ENCODE results near the gene TCN2.

TCN2 gene

DNA sequence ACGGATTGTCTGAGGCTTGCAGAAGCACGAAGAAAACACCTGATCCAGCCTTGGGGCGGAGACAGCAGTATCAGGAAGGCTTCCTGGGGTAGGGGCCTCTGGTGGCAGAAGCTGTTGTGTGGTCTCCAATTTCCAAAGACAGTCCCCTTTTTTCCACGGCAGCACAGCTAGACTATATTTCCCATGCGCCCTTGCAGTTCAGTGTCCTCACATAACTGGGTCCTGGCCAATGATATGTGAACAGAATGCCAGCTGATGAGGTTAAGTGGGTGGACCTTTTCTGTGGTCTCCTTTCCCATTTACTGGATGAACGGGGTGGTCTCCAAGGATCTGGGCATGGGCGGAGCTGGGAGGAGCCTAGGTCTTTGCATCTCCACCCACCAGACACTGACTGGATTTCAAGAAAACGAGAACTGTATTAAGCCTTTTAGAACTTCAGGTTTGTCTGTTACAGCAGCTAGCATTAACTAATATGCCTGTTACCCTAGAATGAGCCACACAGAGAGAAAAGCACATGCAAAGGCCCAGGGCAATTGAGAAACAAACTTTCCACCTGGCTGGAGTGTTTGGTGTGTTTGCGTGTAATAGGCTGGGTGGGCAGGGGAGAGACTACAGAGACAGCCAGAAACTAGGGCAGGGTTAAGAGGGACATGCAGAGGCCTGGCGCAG lies 38.7 kb upstream of the TCN2 start:
- no peak overlapping the region for H3K4me2 ChIP-seq (ENCODE audit: low read depth, low read length, poor library complexity, severe bottlenecking)
- TF ChIP-seq, protein P1, sequence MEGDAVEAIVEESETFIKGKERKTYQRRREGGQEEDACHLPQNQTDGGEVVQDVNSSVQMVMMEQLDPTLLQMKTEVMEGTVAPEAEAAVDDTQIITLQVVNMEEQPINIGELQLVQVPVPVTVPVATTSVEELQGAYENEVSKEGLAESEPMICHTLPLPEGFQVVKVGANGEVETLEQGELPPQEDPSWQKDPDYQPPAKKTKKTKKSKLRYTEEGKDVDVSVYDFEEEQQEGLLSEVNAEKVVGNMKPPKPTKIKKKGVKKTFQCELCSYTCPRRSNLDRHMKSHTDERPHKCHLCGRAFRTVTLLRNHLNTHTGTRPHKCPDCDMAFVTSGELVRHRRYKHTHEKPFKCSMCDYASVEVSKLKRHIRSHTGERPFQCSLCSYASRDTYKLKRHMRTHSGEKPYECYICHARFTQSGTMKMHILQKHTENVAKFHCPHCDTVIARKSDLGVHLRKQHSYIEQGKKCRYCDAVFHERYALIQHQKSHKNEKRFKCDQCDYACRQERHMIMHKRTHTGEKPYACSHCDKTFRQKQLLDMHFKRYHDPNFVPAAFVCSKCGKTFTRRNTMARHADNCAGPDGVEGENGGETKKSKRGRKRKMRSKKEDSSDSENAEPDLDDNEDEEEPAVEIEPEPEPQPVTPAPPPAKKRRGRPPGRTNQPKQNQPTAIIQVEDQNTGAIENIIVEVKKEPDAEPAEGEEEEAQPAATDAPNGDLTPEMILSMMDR (IDR thresholded peaks at IDR 0.05; ENCODE audit: insufficient read depth, low read length, poor library complexity, severe bottlenecking): no peak
- no peak for TF ChIP-seq EZH2phosphoT487 (conservative IDR thresholded peaks at IDR 0.05; ENCODE audit: low read length)

DNA sequence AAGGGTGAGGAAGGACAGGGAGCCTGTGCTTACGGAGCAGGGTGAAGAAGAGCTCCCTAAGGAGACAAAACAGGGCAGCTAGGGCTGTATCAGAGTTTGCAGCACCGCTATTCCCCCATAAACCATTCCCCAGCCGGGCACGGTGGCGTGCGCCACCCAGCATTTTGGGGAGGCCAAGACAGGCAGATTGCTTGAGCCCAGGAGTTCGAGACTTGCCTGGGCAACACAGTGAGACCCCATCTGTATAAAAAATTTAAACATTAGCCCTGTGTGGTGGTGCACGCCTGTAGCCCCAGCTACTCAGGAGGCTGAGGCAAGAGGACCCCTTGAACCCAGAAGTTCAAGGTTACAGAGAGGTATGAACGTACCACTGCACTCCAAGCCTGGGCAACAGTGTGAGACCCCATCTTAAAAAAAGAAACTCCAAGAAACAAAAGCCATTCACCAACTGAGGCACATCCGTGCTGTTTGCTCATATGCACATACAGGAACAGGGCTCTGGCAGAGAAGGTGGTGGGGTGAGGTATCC lies 37.2 kb upstream of the TCN2 start:
- Histone ChIP-seq H3K36me3 (ENCODE audit: low read length) (no peaks in the 10 kb centered on the region), H3K4me3 (ENCODE audit: insufficient read depth, low read length, poor library complexity, severe bottlenecking) (no peak overlapping the region), H3K27me3 (ENCODE audit: low read length) (no peaks in the 10 kb centered on the region), H3K9ac (ENCODE audit: low read length) (no peak overlapping the region), H2AFZ (ENCODE audit: low read depth, low read length, severe bottlenecking) (no peak overlapping the region), H3F3A (ENCODE audit: insufficient read depth) (no peaks in the 10 kb centered on the region), H3K4me2 (ENCODE audit: low read depth, low read length, poor library complexity, severe bottlenecking) (no peak overlapping the region), H3K27ac (ENCODE audit: low read depth, low read length) (no peak overlapping the region), H3K9me3 (ENCODE audit: insufficient read depth, low read length) (no peaks in the 10 kb centered on the region), H3K9me2 (replicated peaks; ENCODE audit: insufficient read depth, low read length) (no peaks in the 10 kb centered on the region), H3K79me2 (ENCODE audit: insufficient read depth, low read length) (no peaks in the 10 kb centered on the region), H4K20me1 (ENCODE audit: low read depth, low read length) (no peaks in the 10 kb centered on the region)
- TF ChIP-seq EZH2phosphoT487 (conservative IDR thresholded peaks at IDR 0.05; ENCODE audit: low read length): no peak
- TF ChIP-seq, protein P1 (IDR thresholded peaks at IDR 0.05; ENCODE audit: insufficient read depth, low read length, poor library complexity, severe bottlenecking): no peak

More for the DNA sequence above, 38.7 kb upstream of the TCN2 start:
- no peaks in the 10 kb centered on the region for H4K20me1 ChIP-seq (ENCODE audit: low read depth, low read length)
- H2AFZ ChIP-seq (ENCODE audit: low read depth, low read length, severe bottlenecking): no peak overlapping the region
- H3K27me3 ChIP-seq (ENCODE audit: low read length): no peaks in the 10 kb centered on the region
- no peaks in the 10 kb centered on the region for H3K9me2 ChIP-seq (replicated peaks; ENCODE audit: insufficient read depth, low read length)
- no peaks in the 10 kb centered on the region for H3K79me2 ChIP-seq (ENCODE audit: insufficient read depth, low read length)
- no peaks in the 10 kb centered on the region for H3K9me3 ChIP-seq (ENCODE audit: insufficient read depth, low read length)
- H3K27ac ChIP-seq (ENCODE audit: low read depth, low read length): no peak overlapping the region
- H3F3A ChIP-seq (ENCODE audit: insufficient read depth): no peaks in the 10 kb centered on the region
- no peaks in the 10 kb centered on the region for H3K36me3 ChIP-seq (ENCODE audit: low read length)
- no peak overlapping the region for H3K4me3 ChIP-seq (ENCODE audit: insufficient read depth, low read length, poor library complexity, severe bottlenecking)
- no peak overlapping the region for H3K9ac ChIP-seq (ENCODE audit: low read length)

DNA sequence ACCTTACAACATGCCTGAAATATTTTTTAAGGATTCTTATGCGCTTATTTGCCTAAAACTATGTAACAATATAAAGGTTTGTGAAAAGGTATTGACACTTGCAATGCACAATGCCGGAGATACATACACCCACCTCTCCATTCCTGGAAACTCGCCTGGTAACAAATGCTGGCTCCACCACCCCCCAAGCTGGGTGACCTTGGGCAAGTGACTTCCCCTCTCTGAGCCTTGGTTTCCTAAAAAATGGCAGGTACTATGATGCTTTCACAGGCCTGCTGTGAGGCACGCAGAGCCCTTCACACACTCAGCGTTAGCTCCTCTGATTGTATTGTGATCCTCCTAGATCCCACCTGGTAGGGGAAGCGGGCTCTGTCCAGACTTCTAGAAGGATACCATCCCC lies 34.8 kb upstream of the TCN2 start:
- Histone ChIP-seq H3K9ac (ENCODE audit: low read length) (no peak overlapping the region), H4K20me1 (ENCODE audit: low read depth, low read length) (no peaks in the 10 kb centered on the region), H2AFZ (ENCODE audit: low read depth, low read length, severe bottlenecking) (no peak overlapping the region), H3F3A (ENCODE audit: insufficient read depth) (no peaks in the 10 kb centered on the region), H3K27me3 (ENCODE audit: low read length) (no peaks in the 10 kb centered on the region), H3K4me3 (ENCODE audit: insufficient read depth, low read length, poor library complexity, severe bottlenecking) (no peak overlapping the region), H3K36me3 (ENCODE audit: low read length) (no peaks in the 10 kb centered on the region), H3K79me2 (ENCODE audit: insufficient read depth, low read length) (no peaks in the 10 kb centered on the region), H3K9me3 (ENCODE audit: insufficient read depth, low read length) (no peaks in the 10 kb centered on the region), H3K4me2 (ENCODE audit: low read depth, low read length, poor library complexity, severe bottlenecking) (no peak overlapping the region), H3K27ac (ENCODE audit: low read depth, low read length) (no peak overlapping the region), H3K9me2 (replicated peaks; ENCODE audit: insufficient read depth, low read length) (no peaks in the 10 kb centered on the region)
- TF ChIP-seq, protein P1 (IDR thresholded peaks at IDR 0.05; ENCODE audit: insufficient read depth, low read length, poor library complexity, severe bottlenecking): no peak
- TF ChIP-seq EZH2phosphoT487 (conservative IDR thresholded peaks at IDR 0.05; ENCODE audit: low read length): no peak

All from SU-DHL-6 (cell line).